HepG2 (cell line): ENCODE data around the gene YWHAB. TPM values are rescaled to one million over a fixed set of nuclear protein-coding genes. Genes with fewer than 3 reads are reported as not detected.
A peak's percentile ranks its signal among the peaks of the same experiment; 100 is the strongest.

Experiments used
- AHR ChIP-seq: IDR thresholded peaks from 2 replicates; pipeline ENCODE4 v1.6.1; 2018; ENCODE audit warnings: missing genetic modification reagents, missing compliant biosample characterization
- ATF1 ChIP-seq: IDR thresholded peaks from 2 replicates; pipeline ENCODE4 v1.6.1; 2016; ENCODE audit warnings: mild to moderate bottlenecking, control low read depth
- CREBL2 ChIP-seq: sonication (generic); formaldehyde crosslinking; IDR thresholded peaks from 2 replicates; pipeline ENCODE4 v1.8.1; 2023; ENCODE audit warnings: missing genetic modification reagents, mild to moderate bottlenecking, borderline replicate concordance
- ELF3 ChIP-seq: IDR thresholded peaks from 2 replicates; pipeline ENCODE4 v1.6.1; 2016; ENCODE audit warnings: missing genetic modification reagents, missing compliant biosample characterization
- GPBP1L1 ChIP-seq: sonication (generic); formaldehyde crosslinking; IDR thresholded peaks from 2 replicates; pipeline ENCODE4 v1.5.0; 2020; ENCODE audit warnings: mild to moderate bottlenecking, missing genetic modification reagents
- HBP1 ChIP-seq: IDR thresholded peaks from 2 replicates; pipeline ENCODE4 v1.6.1; 2016; ENCODE audit warnings: low read depth, control low read depth
- JARID2 ChIP-seq: sonication (generic); formaldehyde crosslinking; IDR thresholded peaks from 2 replicates; pipeline ENCODE4 v1.8.1; 2023; ENCODE audit warnings: missing genetic modification reagents, inconsistent platforms; ENCODE audit not compliant: insufficient replicate concordance
- MAFF ChIP-seq: IDR thresholded peaks from 2 replicates; pipeline ENCODE4 v1.6.1; 2011; ENCODE audit warnings: low read depth, low read length, improper control_type of control experiment
- MIER2 ChIP-seq: IDR thresholded peaks from 2 replicates; pipeline ENCODE4 v1.6.1; 2016; ENCODE audit warnings: missing biosample characterization, missing genetic modification reagents
- NFYB ChIP-seq: sonication (generic); formaldehyde crosslinking; IDR thresholded peaks from 2 replicates; pipeline ENCODE4 v1.4.0; 2020; ENCODE audit warnings: missing genetic modification reagents
- NONO ChIP-seq, 2 experiments: fragments of 450-650 bp in 1 of 2; sonication (generic) in 1 of 2; formaldehyde crosslinking in 1 of 2; IDR thresholded peaks in 1 of 2; conservative IDR thresholded peaks in 1 of 2; 2 replicates each; pipeline versions ENCODE4 v1.6.1 to v1.8.0; 2017 to 2022; ENCODE audit warnings: mild to moderate bottlenecking in 1 of 2, missing genetic modification reagents in 1 of 2, moderate library complexity in 1 of 2
- PAX8 ChIP-seq: sonication (generic); formaldehyde crosslinking; IDR thresholded peaks from 2 replicates; pipeline ENCODE4 v1.8.0; 2022; ENCODE audit warnings: mild to moderate bottlenecking, missing genetic modification reagents, borderline replicate concordance
- PRMT3 ChIP-seq: sonication (generic); formaldehyde crosslinking; IDR thresholded peaks from 2 replicates; pipeline ENCODE4 v1.8.1; 2022; ENCODE audit warnings: low read depth, mild to moderate bottlenecking, moderate library complexity, missing genetic modification reagents, borderline replicate concordance
- PRPF4 ChIP-seq: fragments of 200-400 bp; formaldehyde crosslinking; IDR thresholded peaks from 2 replicates; pipeline ENCODE4 v1.6.1; 2016; ENCODE audit warnings: low read length, low read depth; ENCODE audit not compliant: poor library complexity, severe bottlenecking
- RBAK ChIP-seq: sonication (generic); formaldehyde crosslinking; IDR thresholded peaks from 2 replicates; pipeline ENCODE4 v1.5.1; 2020; ENCODE audit warnings: mild to moderate bottlenecking, missing genetic modification reagents
- SOX5 ChIP-seq: IDR thresholded peaks from 2 replicates; pipeline ENCODE4 v1.6.1; 2016; ENCODE audit warnings: borderline replicate concordance
- TBL1XR1 ChIP-seq: fragments of 150-350 bp; IDR thresholded peaks from 2 replicates; pipeline ENCODE4 v1.6.1; 2014; ENCODE audit warnings: borderline replicate concordance, low read length; ENCODE audit not compliant: partially characterized antibody
- TCF7 ChIP-seq: sonication (generic); IDR thresholded peaks from 2 replicates; pipeline ENCODE4 v1.6.1; 2016; ENCODE audit warnings: antibody characterized with exemption, low read depth
- U2AF1 ChIP-seq: fragments of 200-400 bp; formaldehyde crosslinking; optimal IDR thresholded peaks from 2 replicates; pipeline ENCODE3; 2017; ENCODE audit warnings: mild to moderate bottlenecking, low read depth, low read length
- ZC3H4 ChIP-seq: sonication (generic); formaldehyde crosslinking; IDR thresholded peaks from 2 replicates; pipeline ENCODE4 v1.4.0; 2020; ENCODE audit warnings: missing genetic modification reagents, borderline replicate concordance
- ZMYM4 ChIP-seq: sonication (generic); formaldehyde crosslinking; IDR thresholded peaks from 2 replicates; pipeline ENCODE4 v1.8.1; 2023; ENCODE audit warnings: mild to moderate bottlenecking, missing genetic modification reagents
- ZNF354B ChIP-seq: sonication (generic); formaldehyde crosslinking; IDR thresholded peaks from 2 replicates; pipeline ENCODE4 v1.8.0; 2022; ENCODE audit warnings: mild to moderate bottlenecking, missing genetic modification reagents
- ZNF383 ChIP-seq: sonication (generic); formaldehyde crosslinking; IDR thresholded peaks from 2 replicates; pipeline ENCODE4 v1.4.0; 2020; ENCODE audit warnings: missing genetic modification reagents, mild to moderate bottlenecking, borderline replicate concordance
- ZNF577 ChIP-seq: sonication (generic); formaldehyde crosslinking; IDR thresholded peaks from 2 replicates; pipeline ENCODE4 v1.4.0; 2020; ENCODE audit warnings: mild to moderate bottlenecking, low read depth, missing genetic modification reagents, borderline replicate concordance
- ZNF703 ChIP-seq: sonication (generic); formaldehyde crosslinking; IDR thresholded peaks from 2 replicates; pipeline ENCODE4 v1.5.1; 2020; ENCODE audit warnings: missing genetic modification reagents, mild to moderate bottlenecking, moderate library complexity, borderline replicate concordance
- ZSCAN31 ChIP-seq: sonication (generic); formaldehyde crosslinking; IDR thresholded peaks from 2 replicates; pipeline ENCODE4 v1.5.0; 2020; ENCODE audit warnings: low read depth, mild to moderate bottlenecking, missing genetic modification reagents
- ZSCAN9 ChIP-seq: IDR thresholded peaks from 2 replicates; pipeline ENCODE4 v1.6.1; 2016; ENCODE audit warnings: borderline replicate concordance
- polyA plus RNA-seq, 8 experiments: library from polyadenylated mRNA; depleted of rRNA in 3 of 8; stranded (reverse) in 7 of 8; unstranded in 1 of 8; fragments of >200 nt; fragmentation: Illumina TruSeq in 4 of 8; extraction: Trizol in 4 of 8; gene quantifications; 2 replicates each; pipeline versions ENCODE4 v1.2.1 to v1.2.3, GENCODE V29; 2011 to 2016; ENCODE audit warnings: low read depth in 4 of 8, missing spikeins in 1 of 8, mixed read lengths in 1 of 8; ENCODE audit not compliant: insufficient read depth in 1 of 8
- total RNA-seq, 5 experiments: library from RNA; depleted of rRNA; stranded (reverse); fragments of >200 nt; fragmentation: Illumina TruSeq; extraction: Trizol; gene quantifications; 2 replicates each; pipeline ENCODE4 v1.2.3, GENCODE V29; 2016; ENCODE audit warnings: low read depth in 1 of 5

YWHAB gene
- total and polyA plus RNA-seq, 2 of the 13 experiments (the other 11 are each of a cell fraction or from before 2014, with no cell fraction given) = 77.2 to 121 TPM

GRCh38 chr20:44911264-44911921 lies 25.9 kb downstream of the YWHAB start (continued):
- TF ChIP-seq RBAK (no peak), ZNF354B (no peak), PRMT3 (CRISPR knock-in tag) (no peak), NONO (IDR thresholded peaks at IDR 0.05) (no peak), NONO (CRISPR knock-in tag; conservative IDR thresholded peaks at IDR 0.05) (no peak; the same call in 1 of the 2 replicates), CREBL2 (CRISPR knock-in tag) (0 out of 2 replicates have a peak, but pooled peaks have one; percentile 13), U2AF1 (peak; percentile 67), PRPF4 (no peak), ZMYM4 (peak; percentile 90), ATF1 (no peak), GPBP1L1 (CRISPR knock-in tag) (no peak), ZSCAN9 (no peak), ZNF703 (CRISPR knock-in tag) (no peak), MAFF (0 out of 2 replicates have a peak, but pooled peaks have one; percentile 17), SOX5 (CRISPR knock-in tag) (peak; percentile 59), HBP1 (peak; percentile 25; the same call in 1 of the 2 replicates), TCF7 (no peak), AHR (CRISPR knock-in tag) (no peak), ZSCAN31 (CRISPR knock-in tag) (peak; percentile 85), TBL1XR1 (no peak), MIER2 (CRISPR knock-in tag) (0 out of 2 replicates have a peak, but pooled peaks have one; percentile 27), ZNF577 (no peak), ZC3H4 (CRISPR knock-in tag) (no peak), ELF3 (peak; percentile 77), ZNF383 (CRISPR knock-in tag) (no peak), JARID2 (CRISPR knock-in tag) (no peak), NFYB (CRISPR knock-in tag) (peak; percentile 54), PAX8 (CRISPR knock-in tag) (no peak)
